ENCODE data around the gene IL12RB2.

IL12RB2 gene

GRCh38 chr1:67350783-67351182, 43.1 kb downstream of the IL12RB2 start:
- H3K27ac Mint-ChIP-seq: no peak overlapping the region
- H3K4me3 Mint-ChIP-seq: no peak overlapping the region
- H3K27me3 Mint-ChIP-seq: no peaks in the 10 kb centered on the region
- no peaks in the 10 kb centered on the region for H3K9me3 Mint-ChIP-seq
- peaks cover 74% of the 10 kb centered on the region for H3K36me3 Mint-ChIP-seq (ENCODE audit: low read depth)
- peaks cover 31% of the 10 kb centered on the region for H3K4me1 Mint-ChIP-seq (ENCODE audit: low read depth)

DNA sequence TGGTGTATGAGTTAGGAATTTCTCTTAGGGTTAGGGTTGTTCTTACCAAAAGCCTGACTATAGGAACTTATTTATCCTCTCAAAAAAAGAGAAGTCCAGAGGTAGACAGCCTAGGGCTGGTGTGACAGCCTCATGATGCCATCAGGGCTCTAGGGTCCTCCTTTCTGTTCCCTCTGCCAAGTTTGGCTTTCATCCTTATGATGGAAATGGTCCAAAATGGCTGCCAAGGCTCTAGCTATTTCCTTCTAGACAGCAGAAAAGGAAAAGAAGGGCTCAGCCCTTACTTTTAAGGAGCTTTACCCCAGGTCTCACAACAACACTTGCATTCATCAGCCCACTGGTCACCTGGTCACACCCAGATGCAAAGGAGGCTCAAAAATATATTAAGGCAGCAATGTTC, 44.5 kb downstream of the IL12RB2 start:
- Mint-ChIP-seq H3K9me3 (no peaks in the 10 kb centered on the region), H3K36me3 (ENCODE audit: low read depth) (peaks cover 72% of the 10 kb centered on the region), H3K4me1 (ENCODE audit: low read depth) (peaks cover 37% of the 10 kb centered on the region), H3K27ac (no peak overlapping the region), H3K4me3 (no peak overlapping the region), H3K27me3 (no peaks in the 10 kb centered on the region)

GRCh38 chr1:67355745-67356424, 48.2 kb downstream of the IL12RB2 start:
- peaks cover 57% of the 10 kb centered on the region for H3K36me3 Mint-ChIP-seq (ENCODE audit: low read depth)
- peak overlapping the region; percentile 10 for H3K27ac Mint-ChIP-seq
- no peak overlapping the region for H3K4me3 Mint-ChIP-seq
- H3K9me3 Mint-ChIP-seq: no peaks in the 10 kb centered on the region
- H3K27me3 Mint-ChIP-seq: no peaks in the 10 kb centered on the region
- H3K4me1 Mint-ChIP-seq (ENCODE audit: low read depth): peaks cover 34% of the 10 kb centered on the region

DNA sequence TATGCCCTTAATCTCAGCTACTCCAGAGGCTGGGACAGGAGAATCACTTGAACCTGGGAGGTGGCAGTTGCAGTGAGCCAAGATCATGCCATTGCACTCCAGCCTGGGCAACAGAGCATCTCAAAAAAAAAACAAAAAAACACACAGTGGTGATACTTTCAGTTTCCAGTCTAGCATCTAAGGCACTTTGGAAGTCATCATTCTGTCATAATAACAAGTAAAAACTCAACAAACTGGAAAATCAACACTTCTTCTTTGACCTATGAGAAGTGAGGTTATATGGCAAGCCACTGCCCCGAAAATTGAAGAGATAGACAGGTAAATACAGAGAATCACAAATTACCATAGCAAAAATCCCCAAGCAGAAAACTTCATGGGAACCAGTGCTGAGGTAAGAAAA, 51.9 kb downstream of the IL12RB2 start:
- H3K4me1 Mint-ChIP-seq (ENCODE audit: low read depth): peaks cover 39% of the 10 kb centered on the region
- H3K36me3 Mint-ChIP-seq (ENCODE audit: low read depth): peaks cover 50% of the 10 kb centered on the region
- no peak overlapping the region for H3K27ac Mint-ChIP-seq

GRCh38 chr1:67361641-67362040, 54.0 kb downstream of the IL12RB2 start:
- Mint-ChIP-seq H3K36me3 (ENCODE audit: low read depth) (peaks cover 49% of the 10 kb centered on the region), H3K9me3 (no peaks in the 10 kb centered on the region), H3K27ac (peak overlapping the region; percentile 68), H3K4me3 (no peak overlapping the region), H3K4me1 (ENCODE audit: low read depth) (peaks cover 42% of the 10 kb centered on the region), H3K27me3 (no peaks in the 10 kb centered on the region)

More for the DNA sequence above, 51.9 kb downstream of the IL12RB2 start:
- no peak overlapping the region for H3K4me3 Mint-ChIP-seq
- H3K27me3 Mint-ChIP-seq: no peaks in the 10 kb centered on the region
- H3K9me3 Mint-ChIP-seq: no peaks in the 10 kb centered on the region

- Mint-ChIP-seq H3K36me3 (ENCODE audit: low read depth) (peaks cover 76% of the 10 kb centered on the region), H3K27me3 (no peaks in the 10 kb centered on the region), H3K4me1 (ENCODE audit: low read depth) (peaks cover 19% of the 10 kb centered on the region), H3K9me3 (no peaks in the 10 kb centered on the region), H3K27ac (peak overlapping the region; percentile 80), H3K4me3 (no peak overlapping the region)
Observed at GRCh38 chr1:67367370-67368045, 59.8 kb downstream of the IL12RB2 start.

- H3K27me3 Mint-ChIP-seq: no peaks in the 10 kb centered on the region
- H3K27ac Mint-ChIP-seq: no peak overlapping the region
- peaks cover 77% of the 10 kb centered on the region for H3K36me3 Mint-ChIP-seq (ENCODE audit: low read depth)
- peaks cover 19% of the 10 kb centered on the region for H3K4me1 Mint-ChIP-seq (ENCODE audit: low read depth)
- H3K9me3 Mint-ChIP-seq: no peaks in the 10 kb centered on the region
- H3K4me3 Mint-ChIP-seq: no peak overlapping the region
Observed at GRCh38 chr1:67368046-67368514, 60.4 kb downstream of the IL12RB2 start.

GRCh38 chr1:67371043-67371442, 63.4 kb downstream of the IL12RB2 start:
- H3K27ac Mint-ChIP-seq: no peak overlapping the region
- H3K4me3 Mint-ChIP-seq: no peak overlapping the region
- no peaks in the 10 kb centered on the region for H3K4me1 Mint-ChIP-seq (ENCODE audit: low read depth)
- peaks cover 82% of the 10 kb centered on the region for H3K36me3 Mint-ChIP-seq (ENCODE audit: low read depth)
- no peaks in the 10 kb centered on the region for H3K27me3 Mint-ChIP-seq
- H3K9me3 Mint-ChIP-seq: no peaks in the 10 kb centered on the region

DNA sequence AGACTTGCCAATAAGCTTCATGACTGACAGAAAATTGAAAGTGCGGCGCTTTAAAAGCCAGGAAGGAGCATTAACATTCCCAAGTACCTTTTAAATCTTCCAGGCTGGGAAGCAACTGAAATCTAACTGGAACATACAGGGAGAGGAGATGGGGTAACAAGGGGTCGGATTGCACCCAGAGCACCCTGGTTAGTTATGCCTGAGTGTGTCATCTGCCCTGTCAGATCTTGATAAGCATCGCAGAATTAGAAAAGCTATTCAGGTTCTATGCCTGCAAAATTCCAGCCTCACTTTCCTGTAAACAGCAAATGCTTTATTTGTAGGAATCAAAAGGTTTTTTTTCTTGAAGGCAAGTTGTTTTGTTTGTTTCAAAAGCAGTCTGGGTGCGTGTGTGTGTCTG, 64.0 kb downstream of the IL12RB2 start:
- no peaks in the 10 kb centered on the region for H3K27me3 Mint-ChIP-seq
- no peaks in the 10 kb centered on the region for H3K4me1 Mint-ChIP-seq (ENCODE audit: low read depth)
- no peaks in the 10 kb centered on the region for H3K9me3 Mint-ChIP-seq
- H3K27ac Mint-ChIP-seq: no peak overlapping the region
- no peak overlapping the region for H3K4me3 Mint-ChIP-seq
- peaks cover 86% of the 10 kb centered on the region for H3K36me3 Mint-ChIP-seq (ENCODE audit: low read depth)

GRCh38 chr1:67372136-67372535, 64.5 kb downstream of the IL12RB2 start:
- Mint-ChIP-seq H3K4me3 (no peak overlapping the region), H3K9me3 (no peaks in the 10 kb centered on the region), H3K4me1 (ENCODE audit: low read depth) (no peaks in the 10 kb centered on the region), H3K36me3 (ENCODE audit: low read depth) (peaks cover 86% of the 10 kb centered on the region), H3K27me3 (no peaks in the 10 kb centered on the region), H3K27ac (no peak overlapping the region)

GRCh38 chr1:67372898-67373297, 65.2 kb downstream of the IL12RB2 start:
- H3K36me3 Mint-ChIP-seq (ENCODE audit: low read depth): peaks cover 85% of the 10 kb centered on the region

GRCh38 chr1:67376381-67376780, 68.7 kb downstream of the IL12RB2 start:
- H3K9me3 Mint-ChIP-seq: no peaks in the 10 kb centered on the region
- peaks cover 81% of the 10 kb centered on the region for H3K36me3 Mint-ChIP-seq (ENCODE audit: low read depth)
- no peak overlapping the region for H3K27ac Mint-ChIP-seq
- no peaks in the 10 kb centered on the region for H3K27me3 Mint-ChIP-seq
- no peaks in the 10 kb centered on the region for H3K4me1 Mint-ChIP-seq (ENCODE audit: low read depth)
- no peak overlapping the region for H3K4me3 Mint-ChIP-seq

More at GRCh38 chr1:67372898-67373297, 65.2 kb downstream of the IL12RB2 start:
- Mint-ChIP-seq H3K27me3 (no peaks in the 10 kb centered on the region), H3K27ac (no peak overlapping the region), H3K4me3 (no peak overlapping the region), H3K4me1 (ENCODE audit: low read depth) (no peaks in the 10 kb centered on the region), H3K9me3 (no peaks in the 10 kb centered on the region)

DNA sequence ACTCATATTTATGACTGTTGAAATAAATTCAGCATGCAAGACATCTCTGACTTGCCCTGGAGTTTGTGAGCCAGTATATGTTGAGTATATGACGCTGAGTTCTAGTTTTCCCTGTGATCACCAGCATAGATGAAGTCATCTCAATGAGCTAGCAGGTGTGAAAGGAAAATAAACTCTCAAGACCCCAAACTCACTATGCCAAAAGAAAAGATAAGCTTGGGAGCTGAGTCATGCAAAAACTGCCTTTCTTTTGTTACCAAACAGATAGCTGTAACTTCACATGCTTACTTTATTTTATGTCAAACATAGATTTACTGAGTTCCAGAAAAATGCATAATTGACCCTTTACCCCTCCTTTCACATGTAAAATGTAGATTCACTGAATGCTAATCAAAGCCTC, 69.6 kb downstream of the IL12RB2 start:
- Mint-ChIP-seq H3K9me3 (peaks cover 4% of the 10 kb centered on the region), H3K36me3 (ENCODE audit: low read depth) (peaks cover 79% of the 10 kb centered on the region), H3K4me3 (no peak overlapping the region), H3K4me1 (ENCODE audit: low read depth) (no peaks in the 10 kb centered on the region), H3K27me3 (no peaks in the 10 kb centered on the region), H3K27ac (no peak overlapping the region)

DNA sequence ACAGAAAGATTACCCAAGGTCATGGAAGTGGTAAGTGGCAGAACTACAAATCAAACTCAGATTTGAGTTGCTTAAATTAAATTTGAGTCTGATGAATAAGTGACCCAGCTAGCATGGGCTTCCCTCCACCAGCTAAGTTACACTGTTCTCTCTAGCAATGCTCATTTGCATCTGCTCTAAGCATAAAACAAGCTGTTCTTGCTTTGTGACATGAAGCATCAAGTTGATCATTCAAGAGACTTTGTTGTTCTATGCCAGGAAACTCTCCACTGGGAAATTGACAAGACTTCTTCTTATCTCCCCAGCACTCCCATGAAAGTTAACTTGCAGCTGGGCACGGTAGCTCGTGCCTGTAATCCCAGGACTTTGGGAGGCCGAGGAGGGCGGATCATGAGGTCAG, 73.5 kb downstream of the IL12RB2 start:
- Mint-ChIP-seq H3K27ac (no peak overlapping the region), H3K4me3 (no peak overlapping the region), H3K36me3 (ENCODE audit: low read depth) (peaks cover 88% of the 10 kb centered on the region), H3K9me3 (peaks cover 31% of the 10 kb centered on the region), H3K4me1 (ENCODE audit: low read depth) (no peaks in the 10 kb centered on the region), H3K27me3 (no peaks in the 10 kb centered on the region)

- Mint-ChIP-seq H3K4me3 (no peak overlapping the region), H3K9me3 (peaks cover 31% of the 10 kb centered on the region), H3K4me1 (ENCODE audit: low read depth) (no peaks in the 10 kb centered on the region), H3K27me3 (no peaks in the 10 kb centered on the region), H3K36me3 (ENCODE audit: low read depth) (peaks cover 81% of the 10 kb centered on the region), H3K27ac (no peak overlapping the region)
Observed at GRCh38 chr1:67382292-67382691, 74.6 kb downstream of the IL12RB2 start.
